Liver (tissue), 9 donors: Measurements from ENCODE around the gene TIMD4. TPM values are rescaled to one million over a fixed set of nuclear protein-coding genes. Genes with fewer than 3 reads are reported as not detected.

Source experiments
- DNase-seq: peaks from one replicate; pipeline ENCODE4 v3.0.0-alpha.2; 2017; ENCODE audit warnings: low spot score
- H3K27ac ChIP-seq, 2 donors: one replicate each; pipeline ENCODE4 v1.7.0; 2013; ENCODE audit warnings: inconsistent platforms in 2 of 2, low read length in 2 of 2, control low read depth in 1 of 2, low read depth in 1 of 2, mild to moderate bottlenecking in 1 of 2
- H3K27me3 ChIP-seq, 4 donors: one replicate each; pipeline versions ENCODE4 v1.6.1 to v1.7.0; 2013; ENCODE audit warnings: low read length in 3 of 4, inconsistent platforms in 1 of 4, mild to moderate bottlenecking in 1 of 4, moderate library complexity in 1 of 4; ENCODE audit not compliant: control insufficient read depth in 4 of 4, insufficient read depth in 4 of 4
- H3K36me3 ChIP-seq, 4 donors: one replicate each; pipeline versions ENCODE4 v1.6.1 to v1.7.0; 2013; ENCODE audit warnings: low read length in 3 of 4, mild to moderate bottlenecking in 3 of 4, low read depth in 1 of 4, moderate library complexity in 1 of 4; ENCODE audit not compliant: control insufficient read depth in 4 of 4, insufficient read depth in 3 of 4
- H3K4me1 ChIP-seq, 4 donors: one replicate each; pipeline versions ENCODE4 v1.6.1 to v1.7.0; 2013; ENCODE audit warnings: low read length in 3 of 4, mild to moderate bottlenecking in 3 of 4, moderate library complexity in 1 of 4; ENCODE audit not compliant: control insufficient read depth in 4 of 4, insufficient read depth in 4 of 4
- H3K4me3 ChIP-seq, 3 donors: one replicate each; pipeline versions ENCODE4 v1.6.1 to v1.7.0; 2013; ENCODE audit warnings: low read length in 3 of 3, control low read depth in 1 of 3, low read depth in 1 of 3, mild to moderate bottlenecking in 1 of 3
- H3K9ac ChIP-seq, 2 donors: one replicate each; pipeline ENCODE4 v1.7.0; 2013; ENCODE audit warnings: low read length in 2 of 2, mild to moderate bottlenecking in 2 of 2, moderate library complexity in 2 of 2, control low read depth in 1 of 2, low read depth in 1 of 2
- H3K9me3 ChIP-seq, 4 donors: one replicate each; pipeline versions ENCODE4 v1.6.1 to v1.7.0; 2013; ENCODE audit warnings: low read length in 3 of 4; ENCODE audit not compliant: control insufficient read depth in 4 of 4
- CTCF ChIP-seq: fragments of 150-350 bp; IDR thresholded peaks from 2 replicates; pipeline ENCODE4 v1.5.1; 2017; ENCODE audit warnings: improper control_type of control experiment, low read depth, low read length; ENCODE audit not compliant: missing input control
- EGR1 ChIP-seq, 2 donors: IDR thresholded peaks; 2 replicates each; pipeline ENCODE4 v1.6.1; 2016 to 2018; ENCODE audit warnings: antibody characterized with exemption in 2 of 2, low read depth in 2 of 2
- FOXA1 ChIP-seq: IDR thresholded peaks from 2 replicates; pipeline ENCODE4 v1.6.1; 2016; ENCODE audit warnings: antibody characterized with exemption
- GABPA ChIP-seq, 2 donors: IDR thresholded peaks in 1 of 2; conservative IDR thresholded peaks in 1 of 2; 2 replicates each; pipeline ENCODE4 v1.6.1; 2016; ENCODE audit warnings: antibody characterized with exemption in 2 of 2, mild to moderate bottlenecking in 1 of 2, moderate library complexity in 1 of 2
- HNF4A ChIP-seq, 2 donors: conservative IDR thresholded peaks; 2 replicates each; pipeline ENCODE4 v1.6.1; 2016; ENCODE audit warnings: antibody characterized with exemption in 2 of 2, mild to moderate bottlenecking in 2 of 2
- HNF4G ChIP-seq: IDR thresholded peaks from 2 replicates; pipeline ENCODE4 v1.6.1; 2016; ENCODE audit warnings: antibody characterized with exemption
- JUND ChIP-seq, 2 donors: IDR thresholded peaks; 2 replicates each; pipeline ENCODE4 v1.6.1; 2016; ENCODE audit warnings: antibody characterized with exemption in 2 of 2
- MAX ChIP-seq: IDR thresholded peaks from 2 replicates; pipeline ENCODE4 v1.6.1; 2016; ENCODE audit warnings: antibody characterized with exemption
- NR2F2 ChIP-seq: IDR thresholded peaks from 2 replicates; pipeline ENCODE4 v1.6.1; 2016; ENCODE audit warnings: antibody characterized with exemption
- RAD21 ChIP-seq, 2 donors: IDR thresholded peaks; 2 replicates each; pipeline ENCODE4 v1.6.1; 2016; ENCODE audit warnings: antibody characterized with exemption in 2 of 2, mild to moderate bottlenecking in 2 of 2
- REST ChIP-seq: IDR thresholded peaks from 2 replicates; pipeline ENCODE4 v1.6.1; 2016; ENCODE audit warnings: antibody characterized with exemption, mild to moderate bottlenecking
- RXRA ChIP-seq, 2 donors: IDR thresholded peaks; 2 replicates each; pipeline ENCODE4 v1.6.1; 2017 to 2018; ENCODE audit warnings: antibody characterized with exemption in 2 of 2, mild to moderate bottlenecking in 1 of 2
- SP1 ChIP-seq: IDR thresholded peaks from 2 replicates; pipeline ENCODE4 v1.6.1; 2018; ENCODE audit warnings: antibody characterized with exemption, mild to moderate bottlenecking
- TAF1 ChIP-seq: conservative IDR thresholded peaks from 2 replicates; pipeline ENCODE4 v1.6.1; 2016; ENCODE audit warnings: antibody characterized with exemption, mild to moderate bottlenecking
- YY1 ChIP-seq: IDR thresholded peaks from 2 replicates; pipeline ENCODE4 v1.6.1; 2016; ENCODE audit warnings: antibody characterized with exemption, mild to moderate bottlenecking
- ZBTB33 ChIP-seq: IDR thresholded peaks from 2 replicates; pipeline ENCODE4 v1.6.1; 2016; ENCODE audit warnings: antibody characterized with exemption
- WGBS: extraction: QIAGEN DNeasy Blood & Tissue Kit; methylation state at CpG from one replicate; pipeline ENCODE4 v1.1.7; 2013; 5-methylcytosine and 5-hydroxymethylcytosine counted together
- polyA plus RNA-seq, 2 donors: library from polyadenylated mRNA; stranded (reverse) in 1 of 2; unstranded in 1 of 2; fragments of 200-250 nt in 1 of 2; fragments of >200 nt in 1 of 2; fragmentation: Nextera tagmentation in 1 of 2; extraction: Ambion mirVana in 1 of 2; gene quantifications; one replicate each; pipeline versions ENCODE4 v1.2.1 to v1.2.3, GENCODE V29; 2013 to 2015
- total RNA-seq, 2 donors: library from RNA; depleted of rRNA; stranded (reverse); fragments of >200 nt; gene quantifications; one replicate each; pipeline ENCODE4 v1.2.3, GENCODE V29; 2014
- donor health status: healthy.
- donor health status: healthy.
- donor health status: healthy.
- donor health status: healthy.
- donor health status: healthy.

TIMD4 gene
- total and polyA plus RNA-seq, 4 donors, result 3.0 to 38.8 (median 8.6) TPM

GRCh38 chr5:156918311-156918845, 44.6 kb downstream of the TIMD4 start:
- Histone ChIP-seq H3K36me3 (no peaks in the 10 kb centered on the region), H3K9me3 (no peaks in the 10 kb centered on the region), H3K27me3 (no peaks in the 10 kb centered on the region), H3K9ac (no peak overlapping the region), H3K27ac (no peak overlapping the region), H3K4me1 (no peaks in the 10 kb centered on the region), H3K4me3 (no peak overlapping the region)
- DNase-seq, result no peak
- 91% methylated on average over 8 of the region's 8 CpGs for WGBS
- no peak for TF ChIP-seq HNF4A (conservative IDR thresholded peaks at IDR 0.05)
- TF ChIP-seq EGR1 (IDR thresholded peaks at IDR 0.05; ENCODE audit: low read depth in 2 of 2), result no peak
- TF ChIP-seq JUND (IDR thresholded peaks at IDR 0.05), result no peak

GRCh38 chr5:156914371-156914737, 48.7 kb downstream of the TIMD4 start:
- Histone ChIP-seq H3K4me1 (no peaks in the 10 kb centered on the region), H3K9ac (no peak overlapping the region), H3K4me3 (no peak overlapping the region), H3K9me3 (no peaks in the 10 kb centered on the region), H3K27me3 (no peaks in the 10 kb centered on the region), H3K27ac (no peak overlapping the region), H3K36me3 (no peaks in the 10 kb centered on the region)
- WGBS, result 82% methylated on average over 2 of the region's 2 CpGs
- TF ChIP-seq CTCF (no peak), HNF4G (no peak), HNF4A (conservative IDR thresholded peaks at IDR 0.05) (no peak), EGR1 (IDR thresholded peaks at IDR 0.05; ENCODE audit: low read depth in 2 of 2) (no peak), TAF1 (no peak), JUND (IDR thresholded peaks at IDR 0.05) (no peak), YY1 (no peak), RAD21 (IDR thresholded peaks at IDR 0.05) (no peak), ZBTB33 (no peak), REST (no peak), GABPA (IDR thresholded peaks at IDR 0.05 in 1 of 2, conservative IDR thresholded peaks at IDR 0.05 in 1 of 2) (no peak), FOXA1 (no peak), SP1 (no peak), RXRA (IDR thresholded peaks at IDR 0.05) (no peak), MAX (no peak), NR2F2 (no peak)
- DNase-seq, result no peak
